GM19324 (cell line): Measurements from ENCODE around the gene MEN1.

Source experiments
- ATAC-seq: cut with Tn5 transposase; IDR thresholded peaks from one replicate; pipeline ENCODE4 v1.9.1; 2021; ENCODE audit warnings: mild to moderate bottlenecking, moderate library complexity; ENCODE audit not compliant: unreplicated experiment, low FRiP score

MEN1 gene

DNA sequence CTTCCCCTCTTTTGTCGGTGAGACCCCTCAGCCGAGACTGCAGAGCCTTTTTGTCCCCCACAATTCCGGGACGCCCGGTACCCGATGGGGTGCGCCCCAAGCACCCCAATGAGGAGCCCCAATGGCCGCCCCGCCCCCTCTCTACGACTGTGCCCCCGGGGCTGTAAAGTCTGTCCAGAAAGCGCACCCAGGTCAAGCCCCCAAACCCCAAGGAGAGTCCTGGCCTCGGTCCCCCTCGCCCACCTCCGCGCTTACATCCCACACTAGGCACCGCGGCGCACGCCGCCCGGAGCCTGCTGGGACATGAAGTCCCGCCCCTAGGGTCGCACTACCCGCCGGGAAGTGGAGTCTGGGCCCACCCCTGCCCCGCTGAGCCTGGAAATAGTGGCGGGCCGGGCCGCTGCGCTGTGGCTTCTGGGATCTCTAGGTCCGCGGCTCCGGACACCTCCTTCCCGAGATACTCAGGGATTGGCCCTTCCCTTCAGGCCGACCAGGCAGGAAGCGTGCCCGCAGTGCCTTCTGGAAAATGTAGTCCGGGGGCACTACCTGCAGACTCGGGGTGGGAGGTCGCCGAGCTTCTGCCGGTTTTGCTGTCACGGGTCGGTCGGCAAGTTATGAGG, at the start of gene MEN1:
TSS of gene MEN1 (minus strand) at position 281 of the 620 bp plus-strand sequence. CDS start 442 bp downstream, outside the sequence.
- ATAC-seq = peak; percentile 86

- peak; percentile 73 for ATAC-seq
Observed at GRCh38 chr11:64859542-64860414, 49.4 kb upstream of the MEN1 start.

DNA sequence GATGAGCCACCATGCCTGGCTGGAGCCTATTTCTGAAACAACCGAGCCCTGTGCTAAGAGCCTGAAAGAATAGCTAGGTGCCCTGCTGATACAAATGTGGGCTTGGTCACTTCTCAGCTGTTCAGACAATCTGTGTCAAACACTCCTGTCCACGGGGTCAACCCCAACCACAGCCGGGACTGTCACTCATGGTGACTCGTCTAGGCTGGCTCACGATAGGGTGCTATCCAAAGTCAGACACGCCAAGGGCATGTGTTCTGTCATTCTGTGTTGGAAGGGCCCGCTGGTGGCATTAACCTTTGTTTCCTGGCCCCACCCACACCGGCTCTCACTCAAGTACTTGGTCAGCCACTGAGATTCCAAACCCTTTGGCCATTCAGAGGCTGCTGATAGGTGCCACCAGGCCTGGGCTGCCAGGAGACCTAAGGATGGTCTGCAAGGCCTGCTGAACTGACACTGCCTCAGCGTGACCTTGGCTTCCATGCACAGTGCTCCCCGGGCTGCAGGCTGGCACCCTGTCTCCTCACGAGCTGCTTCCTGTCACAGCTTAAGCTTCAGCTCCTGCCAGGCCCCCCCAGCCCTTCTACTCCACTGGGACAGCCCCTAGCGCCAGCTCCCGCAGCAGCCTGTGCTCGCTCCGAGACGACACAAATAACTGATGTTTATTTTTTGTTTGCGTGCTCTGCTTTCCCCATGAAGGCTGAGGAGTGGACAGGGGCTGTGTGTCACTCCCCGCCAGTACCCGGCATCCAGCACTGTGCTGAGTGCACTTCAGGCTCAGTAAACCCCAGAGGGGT, 48.3 kb upstream of the MEN1 start:
- no peak for ATAC-seq

DNA sequence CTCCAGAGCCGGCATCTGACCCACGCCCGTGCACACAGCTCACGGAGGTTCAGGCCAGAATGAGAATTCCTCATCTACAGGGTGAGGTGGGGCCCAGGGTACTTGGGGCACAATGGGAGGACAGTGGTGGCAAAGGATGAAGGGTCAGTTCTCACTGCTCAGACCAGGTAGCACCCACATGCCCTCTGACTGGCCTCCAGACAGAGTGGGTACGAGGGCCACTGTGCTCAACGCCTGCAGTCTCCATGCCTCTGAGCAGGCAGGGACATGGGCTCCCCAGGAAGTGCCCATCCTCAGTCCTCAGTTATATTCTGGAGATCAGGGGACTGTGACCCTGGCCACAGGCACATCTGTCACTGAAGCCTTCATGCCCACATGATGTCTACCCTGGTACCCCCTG, 47.1 kb upstream of the MEN1 start:
- ATAC-seq = no peak

DNA sequence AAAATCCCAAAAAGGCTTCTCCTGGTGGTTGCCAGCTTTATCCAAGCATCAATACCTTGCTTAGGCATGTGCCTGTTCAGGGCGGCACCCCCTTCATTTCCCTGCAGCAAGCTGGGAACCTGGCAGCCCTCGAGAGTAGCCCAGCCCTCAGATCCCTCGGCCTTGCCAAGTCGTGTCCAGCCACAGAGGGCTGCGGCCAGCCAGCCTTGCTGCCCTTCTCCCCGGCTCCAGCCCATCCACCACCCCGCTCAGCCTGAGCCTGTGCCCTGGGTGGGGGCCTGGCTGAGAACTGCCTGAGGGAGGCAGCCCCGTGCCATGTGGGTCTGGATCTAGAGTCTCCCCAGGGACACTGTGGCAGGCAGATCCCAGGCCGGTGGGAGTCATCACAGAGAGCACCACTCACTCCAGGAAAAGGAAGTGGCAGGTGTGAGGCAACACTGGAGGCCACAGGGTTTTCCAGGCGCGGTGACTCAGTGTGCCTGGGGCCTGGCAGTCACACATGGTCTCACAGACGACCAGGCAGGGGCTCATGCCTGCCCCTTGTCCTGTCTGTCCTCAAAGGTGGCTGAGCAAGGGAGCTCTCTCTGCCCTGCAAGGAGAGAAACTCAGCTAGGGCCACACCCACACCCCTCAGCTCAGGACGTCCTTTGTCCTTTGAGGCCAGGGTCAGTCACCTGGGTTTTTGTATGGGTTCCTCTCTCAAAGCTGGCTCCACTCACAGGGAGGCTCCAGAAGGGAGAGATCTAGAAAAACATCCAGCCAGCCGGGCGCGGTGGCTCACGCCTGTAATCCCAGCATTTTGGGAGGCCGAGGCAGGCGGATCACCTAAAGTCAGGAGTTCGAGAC, 46.3 kb upstream of the MEN1 start:
- ATAC-seq = no peak

DNA sequence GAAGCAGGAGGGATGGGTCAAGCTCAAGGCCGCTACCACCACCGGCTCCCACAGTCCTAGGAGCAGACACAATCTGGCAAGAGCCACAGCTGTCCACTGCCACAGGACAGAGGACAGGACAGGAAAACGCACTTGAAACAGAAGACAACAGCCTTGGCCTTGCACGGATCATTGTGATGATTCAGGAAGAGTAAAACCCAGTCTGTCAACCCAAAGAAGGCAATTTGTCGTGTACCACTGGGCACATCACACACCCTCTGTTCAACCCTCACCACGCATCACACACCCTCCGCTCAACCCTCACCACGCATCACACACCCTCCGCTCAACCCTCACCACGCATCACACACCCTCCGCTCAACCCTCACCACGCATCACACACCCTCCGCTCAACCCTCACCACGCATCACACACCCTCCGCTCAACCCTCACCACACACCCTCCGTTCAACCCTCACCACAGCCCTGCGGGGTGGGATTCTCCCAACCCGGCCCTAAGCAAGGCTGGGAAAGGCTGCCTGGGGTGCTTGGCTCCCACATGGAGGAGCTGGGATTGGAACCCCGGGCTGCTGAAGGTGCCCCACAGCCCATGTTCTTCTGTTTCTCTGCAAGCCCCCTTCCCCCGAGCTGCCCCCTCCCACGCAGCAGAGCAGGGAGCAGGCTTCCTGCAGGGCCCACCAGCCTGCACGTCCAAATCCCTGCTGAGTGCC, 45.4 kb upstream of the MEN1 start:
- ATAC-seq = no peak

- no peak for ATAC-seq
Observed at GRCh38 chr11:64854534-64855502, 44.5 kb upstream of the MEN1 start.

- ATAC-seq = no peak
Observed at GRCh38 chr11:64854157-64854533, 43.8 kb upstream of the MEN1 start.

- ATAC-seq = no peak
Observed at GRCh38 chr11:64853709-64854108, 43.4 kb upstream of the MEN1 start.

- no peak for ATAC-seq
Observed at GRCh38 chr11:64852804-64853509, 42.6 kb upstream of the MEN1 start.

DNA sequence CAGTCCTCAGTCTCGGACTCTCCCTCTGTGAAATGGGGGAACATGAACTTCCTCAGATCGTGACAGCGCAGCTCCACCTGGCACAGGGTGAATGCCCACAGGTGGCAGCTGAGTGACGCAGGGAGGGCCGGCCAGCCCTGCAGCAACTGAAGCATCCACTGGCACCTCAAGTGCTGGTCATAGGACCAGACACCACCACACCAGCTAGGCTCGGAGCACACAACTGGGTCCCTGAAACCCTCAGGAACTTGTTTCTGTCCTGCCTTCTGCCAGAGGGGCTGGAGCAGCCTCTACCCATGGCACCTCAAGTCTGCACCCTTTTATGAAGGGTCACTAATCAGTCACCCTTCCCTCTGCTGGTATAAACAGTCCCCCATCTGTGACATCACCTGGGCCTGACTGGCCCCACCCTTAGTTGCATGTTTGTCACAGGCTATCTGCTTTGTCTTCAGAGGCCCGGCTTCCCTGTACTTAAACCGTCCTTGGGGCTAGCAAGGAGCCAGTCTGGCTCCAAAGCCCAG, 41.5 kb upstream of the MEN1 start:
- ATAC-seq = no peak

DNA sequence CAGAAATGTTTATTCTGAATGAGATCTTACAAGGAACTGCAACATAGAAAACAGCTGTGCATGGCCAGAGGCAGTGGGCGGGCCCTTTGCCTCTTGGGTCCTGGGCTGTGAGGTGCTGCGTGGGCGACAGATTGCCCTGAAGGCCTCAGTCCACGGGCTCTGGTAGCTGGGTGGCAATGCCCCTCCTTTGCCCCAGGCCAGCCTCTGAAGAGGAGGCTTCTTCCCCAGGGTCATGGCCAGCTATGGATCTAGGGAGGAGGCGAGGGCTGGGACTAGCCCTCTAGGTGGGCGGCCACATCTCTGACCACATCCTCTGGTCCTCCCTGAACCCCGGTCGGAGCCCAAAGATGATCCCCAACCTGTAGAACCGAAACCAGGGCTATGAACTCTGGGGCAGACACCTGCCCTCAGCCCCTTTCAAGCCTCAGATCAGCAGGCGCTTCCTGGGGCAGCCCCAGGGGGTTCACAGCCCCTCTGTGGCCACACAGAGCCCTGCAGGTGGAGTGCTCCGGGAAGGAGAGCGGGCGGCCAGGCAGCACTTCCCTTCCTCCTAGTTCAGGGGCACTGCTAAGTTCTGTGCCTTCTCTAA, 40.7 kb upstream of the MEN1 start:
- ATAC-seq = peak; percentile 65

GRCh38 chr11:64849598-64850356, 39.4 kb upstream of the MEN1 start:
- ATAC-seq = no peak

DNA sequence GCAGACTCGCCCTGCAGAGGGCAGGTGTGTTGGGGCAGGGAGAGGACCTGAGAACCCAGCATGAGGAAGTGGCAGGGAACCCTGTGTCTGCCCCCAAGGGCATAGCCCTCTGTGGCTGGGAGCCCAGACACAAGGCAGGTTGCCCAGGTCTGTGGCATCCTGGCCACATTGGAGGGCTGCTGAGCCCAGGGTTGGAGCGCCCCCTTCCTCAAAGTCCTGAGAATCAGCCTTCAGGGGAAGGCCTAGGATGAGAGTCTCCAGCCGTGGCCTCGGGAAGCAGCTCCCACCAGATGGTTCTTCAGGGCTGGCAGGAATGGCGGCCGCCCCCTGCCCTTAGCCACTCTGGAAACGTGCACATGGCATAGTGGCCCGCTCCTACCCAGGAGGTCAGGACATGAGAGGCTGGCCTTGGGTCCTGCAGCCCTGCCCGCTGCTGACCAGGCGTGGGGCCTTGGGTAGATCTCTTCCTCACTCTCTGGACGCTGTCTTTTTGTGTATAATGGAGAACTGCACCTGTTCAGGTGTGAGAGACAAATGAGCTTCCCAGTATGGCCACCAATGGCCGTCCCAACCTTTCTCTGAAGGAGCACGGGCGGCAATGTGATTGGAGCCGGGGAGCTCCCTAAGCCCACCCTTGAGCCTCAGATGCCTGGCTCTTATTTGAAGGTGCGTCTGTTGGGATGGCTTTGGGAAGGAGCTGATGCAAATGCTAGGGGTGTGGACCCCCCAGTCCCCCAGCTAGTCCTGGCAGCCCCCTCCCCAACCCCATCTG, 38.7 kb upstream of the MEN1 start:
- no peak for ATAC-seq

GRCh38 chr11:64848214-64848825, 38.0 kb upstream of the MEN1 start:
- no peak for ATAC-seq
